Spleen (tissue), 7 donors: ENCODE data around the gene KMT2A.

Experiments
- CTCF ChIP-seq, 11 experiments: fragments of 200-600 bp in 7 of 11; fragments of 450-650 bp in 4 of 11; sonication (generic) in 4 of 11; IDR thresholded peaks in 8 of 11; conservative IDR thresholded peaks in 3 of 11; 1 replicate in 7 of 11; 2 replicates in 4 of 11; pipeline versions ENCODE4 v1.4.0 to v1.8.0; 2016 to 2021; ENCODE audit warnings: antibody characterized with exemption in 11 of 11, inconsistent platforms in 4 of 11, mild to moderate bottlenecking in 1 of 11
- POLR2A ChIP-seq, 3 donors: fragments of 450-650 bp; IDR thresholded peaks; one replicate each; pipeline ENCODE4 v1.5.1; 2017; ENCODE audit warnings: antibody characterized with exemption in 3 of 3, mild to moderate bottlenecking in 1 of 3
- POLR2AphosphoS5 ChIP-seq, 3 donors: sonication (generic); formaldehyde crosslinking; IDR thresholded peaks; one replicate each; pipeline ENCODE4 v1.5.1; 2017; ENCODE audit warnings: antibody characterized with exemption in 3 of 3
- donor health status: DM: no; HTN: no; CAD: no; lungs with moderate emphysema.
- donor health status: DM: no; HTN: no; CAD: no.
- donor health status: DM: no; HTN: no; CAD: no.

GRCh38 chr11:118447423-118447822 is 11.1 kb downstream of the KMT2A start:
- no peak for TF ChIP-seq CTCF (IDR thresholded peaks at IDR 0.05 in 8 of 11, conservative IDR thresholded peaks at IDR 0.05 in 3 of 11)
- no peak for TF ChIP-seq POLR2AphosphoS5 (IDR thresholded peaks at IDR 0.05)
- TF ChIP-seq POLR2A (IDR thresholded peaks at IDR 0.05): no peak
